ENCODE results near the gene CLNK. TPM values are rescaled to one million over a fixed set of nuclear protein-coding genes. Genes with fewer than 3 reads are reported as not detected.

CLNK gene
- polyA plus RNA-seq, 1 of the 3 experiments (the other 2 are of a cell fraction), result not detected

- Histone ChIP-seq H3K27ac (ENCODE audit: low read depth in 2 of 2, low read length in 1 of 2) (no peak overlapping the region), H3F3A (replicated peaks; ENCODE audit: insufficient read depth) (no peaks in the 10 kb centered on the region), H3K27me3 (ENCODE audit: insufficient read depth) (peaks cover 9% of the 10 kb centered on the region; the same call in 1 of the 2 replicates), H3K9me2 (no peaks in the 10 kb centered on the region), H4K20me1 (ENCODE audit: insufficient read depth) (no peaks in the 10 kb centered on the region), H3K4me2 (no peak overlapping the region), H2AFZ (ENCODE audit: low read depth) (no peak overlapping the region), H3K9me3 (no peaks in the 10 kb centered on the region), H3K79me2 (ENCODE audit: insufficient read depth) (no peaks in the 10 kb centered on the region), H3K4me3 (ENCODE audit: low read depth in 2 of 2, low read length in 1 of 2) (no peak overlapping the region), H3K4me1 (ENCODE audit: control insufficient read depth in 1 of 2, insufficient read depth in 2 of 2, low read depth in 1 of 2, low read length in 1 of 2) (no peaks in the 10 kb centered on the region), H3K36me3 (replicated peaks in 1 of 2; ENCODE audit: control insufficient read depth in 1 of 2, insufficient read depth in 2 of 2, low read length in 1 of 2) (no peaks in the 10 kb centered on the region), H3K9ac (no peak overlapping the region)
- ChIA-PET CTCF (interaction anchor here (1.1 to 1.7 kb wide), 2 partner anchors 13 to 334 kb away, joined by 3 read pairs; no protein-coding TSS in a partner anchor), POLR2A (no interaction called here)
- no peak for DNase-seq
- TF ChIP-seq MEF2A (IDR thresholded peaks at IDR 0.05; ENCODE audit: borderline replicate concordance, low read depth) (no peak), GABPA (IDR thresholded peaks at IDR 0.05; ENCODE audit: low read depth) (no peak), ELF1 (IDR thresholded peaks at IDR 0.05) (no peak), RXRA (IDR thresholded peaks at IDR 0.05; ENCODE audit: borderline replicate concordance, low read depth) (no peak), SIN3A (IDR thresholded peaks at IDR 0.05; ENCODE audit: borderline replicate concordance, low read depth, low read length) (no peak), EP300 (IDR thresholded peaks at IDR 0.05; ENCODE audit: borderline replicate concordance in 1 of 2, low read depth in 1 of 2, low read length in 1 of 2) (no peak), NFIC (IDR thresholded peaks at IDR 0.05; ENCODE audit: borderline replicate concordance) (no peak), REST (IDR thresholded peaks at IDR 0.05; ENCODE audit: low read depth, low read length) (no peak), NRF1 (IDR thresholded peaks at IDR 0.05; ENCODE audit: low read depth, low read length) (no peak), FOXM1 (IDR thresholded peaks at IDR 0.05; ENCODE audit: low read depth) (no peak), TAF1 (IDR thresholded peaks at IDR 0.05; ENCODE audit: borderline replicate concordance, low read depth, low read length) (no peak), TEAD4 (IDR thresholded peaks at IDR 0.05; ENCODE audit: borderline replicate concordance, insufficient read depth) (no peak), TCF12 (IDR thresholded peaks at IDR 0.05) (no peak)
- TF ChIP-seq, protein P1, sequence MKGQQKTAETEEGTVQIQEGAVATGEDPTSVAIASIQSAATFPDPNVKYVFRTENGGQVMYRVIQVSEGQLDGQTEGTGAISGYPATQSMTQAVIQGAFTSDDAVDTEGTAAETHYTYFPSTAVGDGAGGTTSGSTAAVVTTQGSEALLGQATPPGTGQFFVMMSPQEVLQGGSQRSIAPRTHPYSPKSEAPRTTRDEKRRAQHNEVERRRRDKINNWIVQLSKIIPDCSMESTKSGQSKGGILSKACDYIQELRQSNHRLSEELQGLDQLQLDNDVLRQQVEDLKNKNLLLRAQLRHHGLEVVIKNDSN (IDR thresholded peaks at IDR 0.05; ENCODE audit: borderline replicate concordance, low read depth), result no peak
- TF ChIP-seq, protein P2, sequence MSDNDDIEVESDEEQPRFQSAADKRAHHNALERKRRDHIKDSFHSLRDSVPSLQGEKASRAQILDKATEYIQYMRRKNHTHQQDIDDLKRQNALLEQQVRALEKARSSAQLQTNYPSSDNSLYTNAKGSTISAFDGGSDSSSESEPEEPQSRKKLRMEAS (IDR thresholded peaks at IDR 0.05; ENCODE audit: low read depth), result no peak
- TF ChIP-seq, protein P3, sequence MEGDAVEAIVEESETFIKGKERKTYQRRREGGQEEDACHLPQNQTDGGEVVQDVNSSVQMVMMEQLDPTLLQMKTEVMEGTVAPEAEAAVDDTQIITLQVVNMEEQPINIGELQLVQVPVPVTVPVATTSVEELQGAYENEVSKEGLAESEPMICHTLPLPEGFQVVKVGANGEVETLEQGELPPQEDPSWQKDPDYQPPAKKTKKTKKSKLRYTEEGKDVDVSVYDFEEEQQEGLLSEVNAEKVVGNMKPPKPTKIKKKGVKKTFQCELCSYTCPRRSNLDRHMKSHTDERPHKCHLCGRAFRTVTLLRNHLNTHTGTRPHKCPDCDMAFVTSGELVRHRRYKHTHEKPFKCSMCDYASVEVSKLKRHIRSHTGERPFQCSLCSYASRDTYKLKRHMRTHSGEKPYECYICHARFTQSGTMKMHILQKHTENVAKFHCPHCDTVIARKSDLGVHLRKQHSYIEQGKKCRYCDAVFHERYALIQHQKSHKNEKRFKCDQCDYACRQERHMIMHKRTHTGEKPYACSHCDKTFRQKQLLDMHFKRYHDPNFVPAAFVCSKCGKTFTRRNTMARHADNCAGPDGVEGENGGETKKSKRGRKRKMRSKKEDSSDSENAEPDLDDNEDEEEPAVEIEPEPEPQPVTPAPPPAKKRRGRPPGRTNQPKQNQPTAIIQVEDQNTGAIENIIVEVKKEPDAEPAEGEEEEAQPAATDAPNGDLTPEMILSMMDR (IDR thresholded peaks at IDR 0.05), result no peak
- WGBS (ENCODE audit: low lambda C conversion rate), result 4% methylated on average over 3 of the region's 3 CpGs
Measured at GRCh38 chr4:10491401-10491800, 193.2 kb downstream of the CLNK start.
